WERI-Rb-1 (cell line): ENCODE results near the gene ENTREP3.

Source experiments
- DNase-seq: peaks from one replicate; pipeline ENCODE4 v3.0.0-alpha.2; 2020
- H3K27ac ChIP-seq: fragments of 250-450 bp; sonication (Bioruptor Pico); 2 replicates; pipeline ENCODE4 v1.5.1; 2020; ENCODE audit warnings: mild to moderate bottlenecking, moderate library complexity
- H3K27me3 ChIP-seq: fragments of 250-450 bp; sonication (Bioruptor Pico); 2 replicates; pipeline ENCODE4 v1.5.1; 2021; ENCODE audit warnings: mild to moderate bottlenecking, low read depth, moderate library complexity; ENCODE audit not compliant: insufficient read depth, severe bottlenecking
- H3K36me3 ChIP-seq: fragments of 250-450 bp; sonication (Bioruptor Pico); 2 replicates; pipeline ENCODE4 v1.5.1; 2020; ENCODE audit warnings: mild to moderate bottlenecking, moderate library complexity
- H3K4me3 ChIP-seq: 2 replicates; pipeline ENCODE4 v1.5.1; 2011; ENCODE audit warnings: low read depth, mild to moderate bottlenecking, control low read depth, low read length
- H3K9me3 ChIP-seq: fragments of 250-450 bp; sonication (Bioruptor Pico); 2 replicates; pipeline ENCODE4 v1.5.1; 2021; ENCODE audit warnings: mild to moderate bottlenecking, moderate library complexity; ENCODE audit not compliant: severe bottlenecking
- CTCF ChIP-seq: IDR thresholded peaks from 2 replicates; pipeline ENCODE4 v1.5.1; 2011; ENCODE audit warnings: low read depth, mild to moderate bottlenecking, control low read depth, inconsistent platforms, low read length

Gene ENTREP3

GRCh38 chr1:155297384-155297783, 42.1 kb upstream of the ENTREP3 start:
- H3K27ac ChIP-seq = no peak overlapping the region
- no peaks in the 10 kb centered on the region for H3K36me3 ChIP-seq
- no peak for DNase-seq
- H3K27me3 ChIP-seq = no peaks in the 10 kb centered on the region
- H3K4me3 ChIP-seq = no peak overlapping the region
- H3K9me3 ChIP-seq = peaks cover 2% of the 10 kb centered on the region
- no peak for TF ChIP-seq CTCF

DNA sequence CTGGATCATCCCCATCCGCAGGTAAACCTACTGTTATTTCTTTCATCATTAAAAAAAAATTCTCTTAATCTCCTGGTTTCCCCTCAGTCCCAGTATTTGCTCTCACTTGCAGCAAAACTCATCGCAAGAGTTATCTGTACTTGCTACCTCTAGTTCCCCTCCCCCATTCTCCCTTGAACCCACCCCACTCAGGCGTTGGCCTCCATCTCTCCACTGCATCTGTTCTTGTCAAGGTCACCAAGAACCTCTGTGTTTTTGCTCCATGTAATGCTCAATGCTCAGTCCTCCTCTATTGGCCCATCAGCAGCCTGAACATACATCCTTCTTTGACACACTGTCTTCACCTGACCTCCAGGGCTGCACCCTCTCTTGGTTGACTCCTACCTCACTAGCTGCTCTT, 41.4 kb upstream of the ENTREP3 start:
- H3K9me3 ChIP-seq = peaks cover 2% of the 10 kb centered on the region
- no peak overlapping the region for H3K4me3 ChIP-seq
- no peaks in the 10 kb centered on the region for H3K27me3 ChIP-seq
- no peak for TF ChIP-seq CTCF
- no peaks in the 10 kb centered on the region for H3K36me3 ChIP-seq
- DNase-seq = no peak
- H3K27ac ChIP-seq = no peak overlapping the region

DNA sequence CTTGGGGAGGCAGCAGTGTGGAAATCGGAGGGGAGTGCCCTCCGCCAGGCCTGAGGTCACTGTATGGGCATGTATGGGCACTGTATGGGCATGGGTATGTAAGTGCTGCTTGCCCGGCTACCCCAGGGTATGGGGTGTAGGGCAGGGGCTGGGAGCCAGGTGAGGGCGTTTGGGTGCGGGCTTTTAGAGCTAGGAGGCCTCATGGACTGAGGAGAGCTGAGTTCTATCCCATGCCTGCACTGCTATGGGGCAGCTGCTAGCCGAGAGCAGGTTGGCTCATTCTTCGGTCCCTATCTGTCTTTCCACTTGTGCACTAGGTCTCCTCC, 40.6 kb upstream of the ENTREP3 start:
- peaks cover 2% of the 10 kb centered on the region for H3K9me3 ChIP-seq
- no peak overlapping the region for H3K4me3 ChIP-seq
- no peaks in the 10 kb centered on the region for H3K27me3 ChIP-seq
- H3K27ac ChIP-seq = no peak overlapping the region
- no peaks in the 10 kb centered on the region for H3K36me3 ChIP-seq
- no peak for TF ChIP-seq CTCF
- DNase-seq = no peak

DNA sequence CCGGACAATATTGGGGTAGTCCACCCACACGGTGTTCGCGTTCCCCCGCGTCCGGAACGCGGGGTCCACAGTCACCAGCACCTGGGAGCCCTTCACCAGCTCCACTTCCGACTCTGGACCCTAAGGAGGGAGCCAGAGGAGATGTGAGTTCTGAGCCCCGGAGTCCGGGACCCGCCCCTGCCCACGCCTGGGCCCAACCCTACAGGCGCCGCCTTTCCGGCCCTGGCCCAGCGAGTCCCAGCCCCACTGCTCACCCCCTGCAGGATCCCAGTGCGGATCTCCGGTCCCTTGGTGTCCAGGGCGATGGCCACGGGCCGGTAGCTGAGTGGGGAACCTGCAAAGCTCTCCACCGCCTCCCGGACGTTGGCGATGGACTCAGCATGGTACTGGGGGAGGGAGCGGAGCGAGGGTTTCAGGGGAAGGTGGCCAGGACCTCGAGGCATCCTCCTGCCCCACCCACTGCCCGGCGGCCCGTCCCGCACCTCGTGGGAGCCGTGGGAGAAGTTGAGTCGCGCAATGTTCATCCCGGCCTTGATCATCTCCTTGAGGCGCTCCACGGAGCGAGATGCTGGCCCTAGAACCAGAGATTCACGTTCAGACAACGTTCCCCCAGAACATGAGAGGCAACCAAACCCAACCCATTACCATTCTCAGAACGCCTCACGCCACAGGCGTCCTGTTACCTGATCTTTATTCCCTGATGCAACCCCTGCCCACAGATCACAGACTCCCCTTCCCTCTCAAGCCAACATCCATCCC, 40.1 kb upstream of the ENTREP3 start:
- H3K4me3 ChIP-seq = no peak overlapping the region
- H3K36me3 ChIP-seq = no peaks in the 10 kb centered on the region
- no peak for TF ChIP-seq CTCF
- H3K9me3 ChIP-seq = peaks cover 2% of the 10 kb centered on the region
- no peak for DNase-seq
- H3K27me3 ChIP-seq = no peaks in the 10 kb centered on the region
- no peak overlapping the region for H3K27ac ChIP-seq

- H3K36me3 ChIP-seq = peaks cover 4% of the 10 kb centered on the region; the same call in 1 of the 2 replicates
- H3K9me3 ChIP-seq = peaks cover 2% of the 10 kb centered on the region
- no peak overlapping the region for H3K27ac ChIP-seq
- H3K27me3 ChIP-seq = no peaks in the 10 kb centered on the region
- no peak for DNase-seq
- TF ChIP-seq CTCF = no peak
- no peak overlapping the region for H3K4me3 ChIP-seq
Measured at GRCh38 chr1:155294520-155295182, 39.4 kb upstream of the ENTREP3 start.
